ACC112 (cell line): ENCODE measurements around the gene CYSRT1.
"Not testable (repeated sequence)": the region's sequence is repeated elsewhere in the genome, so short reads cannot be mapped to it uniquely, and the experiment has no call there.

Experiments used
- H2AFZ ChIP-seq: fragments of 200-600 bp; sonication (generic); one replicate; pipeline ENCODE4 v1.6.0; 2017; ENCODE audit warnings: antibody characterized with exemption, low read length; ENCODE audit not compliant: unreplicated experiment
- H3K27ac ChIP-seq: fragments of 200-600 bp; sonication (generic); 2 replicates; pipeline ENCODE4 v1.5.1; 2014; ENCODE audit warnings: low read depth, mild to moderate bottlenecking, antibody characterized with exemption, low read length, moderate library complexity
- H3K27me3 ChIP-seq: fragments of 200-600 bp; sonication (generic); 2 replicates; pipeline ENCODE4 v1.6.1; 2014; ENCODE audit warnings: mild to moderate bottlenecking, antibody characterized with exemption, low read length, moderate library complexity, mixed read lengths; ENCODE audit not compliant: insufficient read depth
- H3K36me3 ChIP-seq: fragments of 200-600 bp; sonication (generic); 2 replicates; pipeline ENCODE4 v1.6.1; 2016; ENCODE audit warnings: mild to moderate bottlenecking, antibody characterized with exemption, low read length, moderate library complexity, mixed read lengths; ENCODE audit not compliant: insufficient read depth
- H3K4me1 ChIP-seq: fragments of 200-600 bp; sonication (generic); one replicate; pipeline ENCODE4 v1.6.1; 2016; ENCODE audit warnings: low read length, mixed read lengths; ENCODE audit not compliant: insufficient read depth, unreplicated experiment, control insufficient read depth
- H3K4me3 ChIP-seq: fragments of 200-600 bp; sonication (generic); 2 replicates; pipeline ENCODE4 v1.5.1; 2014; ENCODE audit warnings: mild to moderate bottlenecking, low read depth, low read length
- H3K79me2 ChIP-seq: fragments of 200-600 bp; sonication (generic); one replicate; pipeline ENCODE4 v1.6.0; 2016; ENCODE audit warnings: low read length; ENCODE audit not compliant: control insufficient read depth, unreplicated experiment, insufficient read depth

CYSRT1 gene

DNA sequence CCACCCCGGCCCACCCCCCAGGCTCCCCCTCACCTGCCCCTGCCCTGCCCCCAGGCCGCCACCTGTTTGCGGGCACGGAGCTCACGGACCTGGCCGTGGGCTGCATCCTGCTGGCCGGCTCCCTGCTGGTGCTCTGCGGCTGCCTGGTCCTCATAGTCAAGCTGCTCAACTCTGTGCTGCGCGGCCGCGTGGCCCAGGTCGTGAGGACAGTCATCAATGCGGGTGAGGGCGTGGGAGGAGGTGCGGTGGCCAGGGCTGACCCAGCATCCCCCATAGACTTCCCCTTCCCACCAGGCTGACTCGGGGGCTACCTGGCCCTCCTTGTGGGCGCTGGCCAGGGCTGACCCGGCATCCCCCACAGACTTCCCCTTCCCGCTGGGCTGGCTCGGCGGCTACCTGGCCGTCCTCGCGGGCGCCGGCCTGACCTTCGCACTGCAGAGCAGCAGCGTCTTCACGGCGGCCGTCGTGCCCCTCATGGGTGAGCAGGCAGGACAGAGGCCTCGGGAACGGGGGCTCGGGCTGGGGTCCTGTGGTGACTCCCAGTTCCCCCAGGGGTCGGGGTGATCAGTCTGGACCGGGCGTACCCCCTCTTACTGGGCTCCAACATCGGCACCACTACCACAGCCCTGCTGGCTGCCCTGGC lies 9.2 kb downstream of the CYSRT1 start:
- Histone ChIP-seq H3K36me3 (no peaks in the 10 kb centered on the region), H3K79me2 (peaks cover 13% of the 10 kb centered on the region), H2AFZ (no peak overlapping the region), H3K27ac (no peak overlapping the region), H3K4me1 (peaks cover 14% of the 10 kb centered on the region), H3K4me3 (no peak overlapping the region), H3K27me3 (no peaks in the 10 kb centered on the region)

- Histone ChIP-seq H3K4me3 (no peak overlapping the region), H3K79me2 (peaks cover 13% of the 10 kb centered on the region), H3K36me3 (no peaks in the 10 kb centered on the region), H2AFZ (no peak overlapping the region), H3K27me3 (no peaks in the 10 kb centered on the region), H3K4me1 (peaks cover 14% of the 10 kb centered on the region), H3K27ac (no peak overlapping the region)
Observed at GRCh38 chr9:137234758-137235423, 9.9 kb downstream of the CYSRT1 start.

DNA sequence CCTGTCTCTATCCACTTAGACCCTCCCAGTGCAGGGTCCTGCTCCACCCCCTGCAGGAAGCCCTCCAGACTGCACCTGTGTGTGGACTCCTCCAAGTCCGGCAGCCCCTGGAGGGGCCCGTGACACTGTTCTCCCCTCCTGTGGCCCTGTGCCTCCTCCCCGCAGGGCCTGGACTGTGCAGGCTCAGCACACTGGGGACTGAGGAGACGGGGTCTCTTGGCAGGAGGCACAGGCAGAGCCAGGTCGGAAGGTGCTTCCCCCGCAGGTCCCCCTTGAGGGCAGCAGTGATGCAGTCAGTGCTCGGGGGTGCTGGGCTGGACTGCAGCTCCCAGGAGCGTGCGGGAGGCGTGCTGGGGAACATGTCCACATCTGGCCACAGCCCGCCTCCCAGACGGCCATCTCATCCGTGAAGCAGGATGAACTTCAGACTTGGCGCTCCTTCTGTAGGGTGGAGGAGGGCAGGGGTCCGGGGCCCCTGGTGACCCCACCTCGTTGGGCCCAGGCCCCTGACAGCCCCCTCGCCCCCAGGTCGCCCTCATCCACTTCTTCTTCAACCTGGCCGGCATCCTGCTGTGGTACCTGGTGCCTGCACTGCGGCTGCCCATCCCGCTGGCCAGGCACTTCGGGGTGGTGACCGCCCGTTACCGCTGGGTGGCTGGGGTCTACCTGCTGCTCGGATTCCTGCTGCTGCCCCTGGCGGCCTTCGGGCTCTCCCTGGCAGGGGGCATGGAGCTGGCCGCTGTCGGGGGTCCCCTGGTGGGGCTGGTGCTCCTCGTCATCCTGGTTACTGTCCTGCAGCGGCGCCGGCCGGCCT lies 10.7 kb downstream of the CYSRT1 start:
- no peak overlapping the region for H3K4me3 ChIP-seq
- peaks cover 13% of the 10 kb centered on the region for H3K79me2 ChIP-seq
- no peak overlapping the region for H2AFZ ChIP-seq
- no peak overlapping the region for H3K27ac ChIP-seq
- no peaks in the 10 kb centered on the region for H3K27me3 ChIP-seq
- H3K36me3 ChIP-seq: no peaks in the 10 kb centered on the region
- H3K4me1 ChIP-seq: peaks cover 14% of the 10 kb centered on the region

DNA sequence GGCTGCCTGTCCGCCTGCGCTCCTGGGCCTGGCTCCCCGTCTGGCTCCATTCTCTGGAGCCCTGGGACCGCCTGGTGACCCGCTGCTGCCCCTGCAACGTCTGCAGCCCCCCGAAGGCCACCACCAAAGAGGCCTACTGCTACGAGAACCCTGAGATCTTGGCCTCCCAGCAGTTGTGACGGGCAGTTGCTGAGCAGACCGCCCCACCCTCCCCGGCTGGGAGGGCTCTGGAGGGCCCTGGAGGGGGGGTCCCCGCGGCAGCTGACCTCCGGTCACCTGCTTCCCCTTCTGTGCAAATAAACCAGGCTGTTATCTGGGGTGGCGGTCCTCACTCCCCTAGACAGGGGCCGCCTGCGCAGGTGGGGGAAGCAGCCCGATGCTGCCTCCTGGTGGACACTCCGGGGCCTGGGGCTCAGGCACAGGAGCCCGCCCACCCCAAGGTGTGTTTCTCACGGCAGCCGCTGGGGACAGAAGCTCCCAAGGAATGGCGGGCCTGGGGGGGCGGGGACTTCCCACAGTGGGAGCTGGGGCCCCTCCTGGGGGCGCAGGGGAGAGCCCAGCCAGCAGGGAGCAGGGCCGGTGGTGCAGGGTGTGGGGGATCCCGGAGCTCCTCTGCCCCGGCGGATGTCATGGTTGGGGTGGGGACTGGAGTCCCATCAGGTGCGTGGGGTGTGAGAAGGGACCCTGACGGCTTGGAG lies 11.4 kb downstream of the CYSRT1 start:
- no peak overlapping the region for H3K4me3 ChIP-seq
- H3K27ac ChIP-seq: no peak overlapping the region

GRCh38 chr9:137236936-137237421 lies 12.0 kb downstream of the CYSRT1 start:
- peaks cover 14% of the 10 kb centered on the region for H3K4me1 ChIP-seq
- peaks cover 4% of the 10 kb centered on the region; the same call in 1 of the 2 replicates for H3K36me3 ChIP-seq
- no peak overlapping the region for H3K27ac ChIP-seq
- peaks cover 18% of the 10 kb centered on the region for H3K79me2 ChIP-seq
- H2AFZ ChIP-seq: no peak overlapping the region
- no peaks in the 10 kb centered on the region for H3K27me3 ChIP-seq
- H3K4me3 ChIP-seq: no peak overlapping the region

More for the DNA sequence above, 11.4 kb downstream of the CYSRT1 start:
- no peaks in the 10 kb centered on the region for H3K36me3 ChIP-seq
- peaks cover 13% of the 10 kb centered on the region for H3K79me2 ChIP-seq
- peaks cover 14% of the 10 kb centered on the region for H3K4me1 ChIP-seq
- H3K27me3 ChIP-seq: no peaks in the 10 kb centered on the region
- H2AFZ ChIP-seq: no peak overlapping the region

- Histone ChIP-seq H3K27ac (no peak overlapping the region), H3K79me2 (peaks cover 29% of the 10 kb centered on the region), H3K36me3 (peaks cover 14% of the 10 kb centered on the region; the same call in 1 of the 2 replicates), H3K4me3 (no peak overlapping the region), H3K27me3 (no peaks in the 10 kb centered on the region), H2AFZ (no peak overlapping the region), H3K4me1 (peaks cover 21% of the 10 kb centered on the region)
Observed at GRCh38 chr9:137237759-137238726, 13.1 kb downstream of the CYSRT1 start.

GRCh38 chr9:137239541-137240200 lies 14.7 kb downstream of the CYSRT1 start:
- Histone ChIP-seq H3K36me3 (peaks cover 15% of the 10 kb centered on the region; the same call in 1 of the 2 replicates), H2AFZ (peak overlapping the region; percentile 21), H3K4me3 (peak overlapping the region; percentile 91), H3K79me2 (peaks cover 41% of the 10 kb centered on the region), H3K27ac (peak overlapping the region; percentile 88), H3K4me1 (peaks cover 34% of the 10 kb centered on the region)
- H3K27me3 ChIP-seq: not testable (repeated sequence)

GRCh38 chr9:137240318-137240840 lies 15.4 kb downstream of the CYSRT1 start:
- Histone ChIP-seq H3K4me1 (peaks cover 34% of the 10 kb centered on the region), H3K27me3 (no peaks in the 10 kb centered on the region), H3K36me3 (peaks cover 15% of the 10 kb centered on the region; the same call in 1 of the 2 replicates), H2AFZ (peak overlapping the region; percentile 21), H3K79me2 (peaks cover 41% of the 10 kb centered on the region), H3K4me3 (peak overlapping the region; percentile 91), H3K27ac (peak overlapping the region; percentile 88)
